ENCODE data around the gene NEGR1.

GRCh38 chr1:71377886-71378285 is 904.5 kb downstream of the NEGR1 start:
- TF ChIP-seq POLR2AphosphoS5 (IDR thresholded peaks at IDR 0.05), result no peak
- no peak for TF ChIP-seq POLR2A (IDR thresholded peaks at IDR 0.05)
